Measurements from ENCODE around the gene HASPIN. TPM values are rescaled to one million over a fixed set of nuclear protein-coding genes. Genes with fewer than 3 reads are reported as not detected.

HASPIN gene
- total and polyA plus RNA-seq, 2 of the 8 experiments (the other 6 are each of a cell fraction or from before 2014, with no cell fraction given) = 7.8 to 29.5 TPM

- TF ChIP-seq FOSL1 (IDR thresholded peaks at IDR 0.05; ENCODE audit: insufficient read depth, low read depth, low read length) = no peak
- Histone ChIP-seq H2BK12ac (ENCODE audit: low read depth, low read length) (no peak overlapping the region), H2BK120ac (replicated peaks; ENCODE audit: low read depth, low read length) (no peak overlapping the region), H3K56ac (replicated peaks; ENCODE audit: insufficient read length, low read depth, low read length) (no peak overlapping the region), H3K9me3 (ENCODE audit: insufficient read depth in 2 of 2, low read depth in 1 of 2, low read length in 1 of 2) (no peaks in the 10 kb centered on the region), H3K4me2 (ENCODE audit: insufficient read depth in 1 of 2, low read depth in 2 of 2, low read length in 2 of 2) (no peak overlapping the region), H3K4ac (replicated peaks; ENCODE audit: insufficient read length, low read depth, low read length) (no peak overlapping the region), H4K5ac (ENCODE audit: insufficient read length, low read depth, low read length) (no peak overlapping the region), H3K4me3 (ENCODE audit: extremely low read depth in 1 of 4, insufficient read depth in 2 of 4, low read depth in 3 of 4, low read length in 4 of 4) (no peak overlapping the region), H2BK15ac (ENCODE audit: low read length) (no peak overlapping the region), H3K23ac (ENCODE audit: insufficient read length) (no peak overlapping the region), H3K23me2 (ENCODE audit: low read depth, low read length) (peaks cover 9% of the 10 kb centered on the region; the same call in 1 of the 2 replicates), H3K27me3 (replicated peaks in 1 of 4; ENCODE audit: control insufficient read depth in 3 of 4, extremely low read depth in 1 of 4, insufficient read depth in 3 of 4, low read length in 3 of 4) (peaks cover 0 to 22% (median 13%) of the 10 kb centered on the region in 4 experiments; a peak in 6 of 7 replicates), H3K27ac (ENCODE audit: low read depth, low read length) (no peak overlapping the region), H3K79me2 (ENCODE audit: control insufficient read depth in 1 of 2, insufficient read depth in 2 of 2, low read length in 2 of 2) (no peaks in the 10 kb centered on the region), H4K20me1 (replicated peaks in 1 of 2; ENCODE audit: control insufficient read depth in 1 of 2, insufficient read depth in 2 of 2, low read length in 2 of 2) (peaks cover 0 to 8% of the 10 kb centered on the region in 2 experiments), H2AFZ (ENCODE audit: low read length) (no peak overlapping the region), H4K8ac (ENCODE audit: extremely low read depth, insufficient read depth, low read length) (no peak overlapping the region), H3K18ac (ENCODE audit: extremely low read depth, low read length) (no peak overlapping the region), H3K4me1 (replicated peaks in 1 of 4; ENCODE audit: control insufficient read depth in 3 of 4, insufficient read depth in 4 of 4, low read length in 3 of 4) (peaks cover 0 to 14% (median 8%) of the 10 kb centered on the region in 4 experiments; a peak in 5 of 7 replicates), H4K91ac (replicated peaks; ENCODE audit: insufficient read length, low read length) (no peak overlapping the region), H3K79me1 (ENCODE audit: low read depth, low read length) (no peaks in the 10 kb centered on the region), H3K9ac (replicated peaks in 1 of 4; ENCODE audit: extremely low read depth in 1 of 4, low read depth in 3 of 4, low read length in 3 of 4) (no peak overlapping the region), H3K14ac (ENCODE audit: insufficient read length) (no peak overlapping the region), H2AK5ac (ENCODE audit: low read depth, low read length) (no peak overlapping the region), H2BK5ac (ENCODE audit: low read depth, low read length) (no peak overlapping the region), H2BK20ac (ENCODE audit: low read length) (no peak overlapping the region), H3K36me3 (ENCODE audit: control insufficient read depth in 2 of 4, insufficient read depth in 4 of 4, low read length in 3 of 4) (no peaks in the 10 kb centered on the region)
- ChIA-PET CTCF (ENCODE audit: partially characterized antibody) (interaction anchor here (0.9 to 3.0 kb wide), 4 partner anchors 11 to 55 kb away, joined by 3 to 20 read pairs (median 4); no protein-coding TSS in a partner anchor), POLR2A (ENCODE audit: partially characterized antibody) (interaction anchor here (2.9 to 3.1 kb wide), 2 partner anchors 27 to 30 kb away, joined by 10 to 13 read pairs; partner anchors contain the start of gene HASPIN)
- 84% methylated on average over 8 of the region's 9 CpGs; no CpG with 5 or more reads in 1 of the 2 experiments for WGBS, 2 experiments (ENCODE audit: extremely low coverage in 1 of 2, insufficient coverage in 1 of 2, insufficient read length in 1 of 2, insufficient replicate concordance in 2 of 2, low coverage in 1 of 2, low lambda C conversion rate in 2 of 2, missing lambda C conversion rate in 1 of 2)
- DNase-seq (ENCODE audit: low read depth in 1 of 2, low spot score in 2 of 2) = no peak
- no peak for FAIRE-seq
These were observed 29.9 kb upstream of the HASPIN start for GRCh38 chr17:3693829-3694231.

Measured in H1 (cell line).